HL-60 (cell line): ENCODE results near the gene CFAP97D2.

Experiments
- GABPA ChIP-seq: IDR thresholded peaks from 2 replicates; pipeline ENCODE4 v1.6.1; 2012; ENCODE audit warnings: low read depth
- POLR2AphosphoS5 ChIP-seq: IDR thresholded peaks from 2 replicates; pipeline ENCODE4 v1.6.1; 2012; ENCODE audit warnings: low read depth
- SPI1 ChIP-seq: IDR thresholded peaks from 2 replicates; pipeline ENCODE4 v1.6.1; 2012; ENCODE audit warnings: low read depth, mild to moderate bottlenecking, borderline replicate concordance
- TF ChIP-seq, protein P1 (sequence below): IDR thresholded peaks from one replicate; pipeline ENCODE4 v1.5.1; 2011; ENCODE audit warnings: low read length, control low read depth, inconsistent platforms; ENCODE audit not compliant: insufficient read depth
- TF ChIP-seq, protein P2 (sequence below): IDR thresholded peaks from 2 replicates; pipeline ENCODE4 v1.6.1; 2012; ENCODE audit warnings: low read depth; ENCODE audit not compliant: insufficient replicate concordance

DNA sequence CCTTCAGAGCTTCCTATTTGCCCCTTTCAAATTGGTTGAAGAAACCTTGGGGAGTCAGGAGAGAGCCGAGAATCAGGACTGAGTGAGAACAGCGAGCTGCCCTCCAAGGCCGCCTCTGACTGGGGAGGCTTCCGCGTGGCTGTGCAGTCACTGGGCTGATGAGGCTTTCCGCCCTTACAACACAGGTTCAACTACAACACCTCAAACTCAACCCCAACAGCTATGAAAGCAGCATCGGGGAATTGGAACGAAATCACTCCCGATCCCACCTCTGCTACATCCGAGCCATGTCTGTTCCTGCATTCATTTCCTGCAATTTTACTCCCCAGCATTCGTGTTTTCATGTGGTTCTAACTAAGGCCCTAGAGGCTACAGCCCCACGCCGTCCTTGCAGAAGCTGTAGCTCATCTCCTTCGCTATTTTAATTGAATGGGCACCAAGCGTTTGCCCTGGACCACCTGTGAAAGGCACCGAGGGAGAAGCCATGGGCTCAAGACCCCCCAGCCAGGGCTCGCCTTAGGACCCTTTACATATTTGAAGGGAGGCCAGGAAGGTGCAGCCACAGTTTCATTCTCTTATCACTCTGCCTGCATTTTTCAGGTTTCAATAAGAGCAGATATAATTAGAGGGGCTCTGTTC, 34.3 kb upstream of the CFAP97D2 start:
- TF ChIP-seq, protein P1, sequence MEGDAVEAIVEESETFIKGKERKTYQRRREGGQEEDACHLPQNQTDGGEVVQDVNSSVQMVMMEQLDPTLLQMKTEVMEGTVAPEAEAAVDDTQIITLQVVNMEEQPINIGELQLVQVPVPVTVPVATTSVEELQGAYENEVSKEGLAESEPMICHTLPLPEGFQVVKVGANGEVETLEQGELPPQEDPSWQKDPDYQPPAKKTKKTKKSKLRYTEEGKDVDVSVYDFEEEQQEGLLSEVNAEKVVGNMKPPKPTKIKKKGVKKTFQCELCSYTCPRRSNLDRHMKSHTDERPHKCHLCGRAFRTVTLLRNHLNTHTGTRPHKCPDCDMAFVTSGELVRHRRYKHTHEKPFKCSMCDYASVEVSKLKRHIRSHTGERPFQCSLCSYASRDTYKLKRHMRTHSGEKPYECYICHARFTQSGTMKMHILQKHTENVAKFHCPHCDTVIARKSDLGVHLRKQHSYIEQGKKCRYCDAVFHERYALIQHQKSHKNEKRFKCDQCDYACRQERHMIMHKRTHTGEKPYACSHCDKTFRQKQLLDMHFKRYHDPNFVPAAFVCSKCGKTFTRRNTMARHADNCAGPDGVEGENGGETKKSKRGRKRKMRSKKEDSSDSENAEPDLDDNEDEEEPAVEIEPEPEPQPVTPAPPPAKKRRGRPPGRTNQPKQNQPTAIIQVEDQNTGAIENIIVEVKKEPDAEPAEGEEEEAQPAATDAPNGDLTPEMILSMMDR = no peak
- TF ChIP-seq, protein P2, sequence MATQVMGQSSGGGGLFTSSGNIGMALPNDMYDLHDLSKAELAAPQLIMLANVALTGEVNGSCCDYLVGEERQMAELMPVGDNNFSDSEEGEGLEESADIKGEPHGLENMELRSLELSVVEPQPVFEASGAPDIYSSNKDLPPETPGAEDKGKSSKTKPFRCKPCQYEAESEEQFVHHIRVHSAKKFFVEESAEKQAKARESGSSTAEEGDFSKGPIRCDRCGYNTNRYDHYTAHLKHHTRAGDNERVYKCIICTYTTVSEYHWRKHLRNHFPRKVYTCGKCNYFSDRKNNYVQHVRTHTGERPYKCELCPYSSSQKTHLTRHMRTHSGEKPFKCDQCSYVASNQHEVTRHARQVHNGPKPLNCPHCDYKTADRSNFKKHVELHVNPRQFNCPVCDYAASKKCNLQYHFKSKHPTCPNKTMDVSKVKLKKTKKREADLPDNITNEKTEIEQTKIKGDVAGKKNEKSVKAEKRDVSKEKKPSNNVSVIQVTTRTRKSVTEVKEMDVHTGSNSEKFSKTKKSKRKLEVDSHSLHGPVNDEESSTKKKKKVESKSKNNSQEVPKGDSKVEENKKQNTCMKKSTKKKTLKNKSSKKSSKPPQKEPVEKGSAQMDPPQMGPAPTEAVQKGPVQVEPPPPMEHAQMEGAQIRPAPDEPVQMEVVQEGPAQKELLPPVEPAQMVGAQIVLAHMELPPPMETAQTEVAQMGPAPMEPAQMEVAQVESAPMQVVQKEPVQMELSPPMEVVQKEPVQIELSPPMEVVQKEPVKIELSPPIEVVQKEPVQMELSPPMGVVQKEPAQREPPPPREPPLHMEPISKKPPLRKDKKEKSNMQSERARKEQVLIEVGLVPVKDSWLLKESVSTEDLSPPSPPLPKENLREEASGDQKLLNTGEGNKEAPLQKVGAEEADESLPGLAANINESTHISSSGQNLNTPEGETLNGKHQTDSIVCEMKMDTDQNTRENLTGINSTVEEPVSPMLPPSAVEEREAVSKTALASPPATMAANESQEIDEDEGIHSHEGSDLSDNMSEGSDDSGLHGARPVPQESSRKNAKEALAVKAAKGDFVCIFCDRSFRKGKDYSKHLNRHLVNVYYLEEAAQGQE = no peak
- TF ChIP-seq GABPA (no peak), POLR2AphosphoS5 (no peak), SPI1 (no peak)
